Tibial nerve (tissue), 4 donors: ENCODE measurements around the gene CD247.

Experiments
- CTCF ChIP-seq, 5 experiments: fragments of 200-600 bp in 3 of 5; fragments of 450-650 bp in 2 of 5; sonication (generic) in 3 of 5; IDR thresholded peaks; one replicate each; pipeline ENCODE4 v1.5.1; 2016 to 2019; ENCODE audit warnings: antibody characterized with exemption in 5 of 5, mild to moderate bottlenecking in 3 of 5, moderate library complexity in 2 of 5
- EP300 ChIP-seq, 2 donors: sonication (generic); formaldehyde crosslinking; IDR thresholded peaks; one replicate each; pipeline ENCODE4 v1.6.1; 2017; ENCODE audit warnings: antibody characterized with exemption in 2 of 2, mild to moderate bottlenecking in 1 of 2
- POLR2A ChIP-seq, 2 donors: fragments of 450-650 bp; IDR thresholded peaks; one replicate each; pipeline ENCODE4 v1.6.1; 2017; ENCODE audit warnings: antibody characterized with exemption in 2 of 2, mild to moderate bottlenecking in 2 of 2, moderate library complexity in 2 of 2

DNA sequence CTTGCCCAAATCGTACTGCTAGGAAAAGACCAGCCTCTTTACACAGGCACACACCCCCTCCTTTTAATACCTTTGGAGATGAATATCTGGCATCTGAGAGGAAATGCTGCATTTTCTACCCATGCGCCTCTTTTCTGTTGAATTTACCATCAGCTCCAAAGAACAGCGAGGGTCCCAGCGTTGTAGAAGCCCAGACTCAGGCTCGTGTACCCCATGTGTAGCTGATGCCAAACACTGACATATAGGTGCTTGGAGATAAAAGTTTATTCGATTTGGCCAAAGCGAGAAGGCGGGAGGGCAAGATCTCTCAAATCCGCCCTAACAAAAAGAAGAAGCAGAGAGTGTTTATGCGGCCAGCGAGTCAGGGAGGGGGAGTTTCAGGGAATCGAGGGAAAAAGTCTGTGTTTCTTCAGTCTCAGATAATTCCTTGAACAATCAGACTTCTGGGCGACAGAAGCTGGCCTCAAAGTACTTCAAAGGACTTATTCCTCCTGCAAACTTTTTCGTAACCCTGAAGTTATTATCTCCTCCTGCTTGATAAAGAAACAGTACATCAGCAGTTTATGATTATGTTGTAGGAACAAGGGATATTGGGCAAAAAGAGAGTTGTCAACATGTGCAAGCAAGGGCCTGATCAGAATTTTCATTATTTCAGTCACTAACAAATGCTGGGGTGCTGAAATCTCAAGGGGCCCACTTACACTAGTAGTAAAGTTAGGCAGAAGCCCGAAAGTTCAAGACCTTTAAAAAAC lies 35.9 kb upstream of the CD247 start:
- TF ChIP-seq CTCF (IDR thresholded peaks at IDR 0.05), result no peak
- no peak for TF ChIP-seq POLR2A (IDR thresholded peaks at IDR 0.05)
- TF ChIP-seq EP300 (IDR thresholded peaks at IDR 0.05), result no peak
